Stimulated activated CD8-positive, alpha-beta memory T cell treated with anti-CD3 and anti-CD28 coated beads, Interleukin-12 subunit alpha, Interleukin-12 subunit beta, amount 100 ng/mL, for 4 hours (primary cell): ENCODE data around the gene ERVK3-1.
"Not testable (repeated sequence)": the region's sequence is repeated elsewhere in the genome, so short reads cannot be mapped to it uniquely, and the experiment has no call there.

Experiments
- DNase-seq: peaks from one replicate; pipeline ENCODE4 v3.0.0-alpha.2; 2020; ENCODE audit warnings: low read depth

The ERVK3-1 gene, protein sequence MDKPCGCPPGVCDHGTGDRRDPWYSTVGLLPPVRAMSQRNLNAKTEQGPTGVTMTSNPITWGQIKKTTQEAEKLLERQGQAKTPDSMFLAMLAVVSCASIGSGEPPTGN

DNA sequence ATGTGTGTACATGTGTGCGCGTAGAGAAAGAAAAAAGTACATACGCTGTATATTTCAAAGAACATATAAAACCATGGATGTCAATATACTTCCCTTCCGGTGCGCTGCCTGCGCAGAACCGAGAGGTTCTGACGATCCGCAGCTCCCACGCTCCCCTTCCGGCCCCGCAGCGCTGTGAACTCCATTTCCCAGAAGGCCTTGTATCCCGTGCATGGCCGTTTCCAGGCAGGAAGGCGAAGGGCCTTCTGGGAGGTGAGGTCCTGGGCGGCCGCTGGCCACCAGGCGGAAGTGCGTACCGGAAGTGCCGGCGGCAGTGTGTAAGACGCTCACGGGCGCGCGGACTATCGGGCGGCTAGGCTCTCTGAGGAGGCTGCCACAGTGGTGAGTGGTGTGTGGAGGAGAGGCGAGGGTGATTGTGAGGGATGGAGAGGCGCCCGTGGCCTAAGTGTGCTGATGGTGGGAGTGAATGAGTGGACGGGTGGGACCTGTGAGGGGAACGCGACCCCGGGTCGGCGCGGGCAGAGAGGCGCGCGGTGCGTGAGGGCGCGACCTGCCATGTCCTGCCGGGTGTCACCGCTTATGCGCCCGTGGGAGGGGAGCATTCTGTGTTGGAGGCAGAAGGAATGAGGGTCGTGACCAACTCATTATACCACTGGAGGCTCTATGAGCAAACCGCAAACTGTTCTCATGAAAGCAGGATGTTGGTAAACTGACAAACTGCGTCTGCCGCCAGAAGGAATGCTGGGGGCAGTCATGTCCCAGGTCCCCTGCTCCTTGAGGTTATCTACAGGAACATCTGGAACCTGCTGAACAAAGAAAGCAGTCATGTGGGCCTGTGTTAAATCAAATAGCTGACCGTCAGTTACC is at the start of gene ERVK3-1:
ERVK3-1 (plus strand) TSS at position 313 of the 867 bp plus-strand sequence. CDS start 6,792 bp downstream, outside the sequence.
- DNase-seq = peak; percentile 91

DNA sequence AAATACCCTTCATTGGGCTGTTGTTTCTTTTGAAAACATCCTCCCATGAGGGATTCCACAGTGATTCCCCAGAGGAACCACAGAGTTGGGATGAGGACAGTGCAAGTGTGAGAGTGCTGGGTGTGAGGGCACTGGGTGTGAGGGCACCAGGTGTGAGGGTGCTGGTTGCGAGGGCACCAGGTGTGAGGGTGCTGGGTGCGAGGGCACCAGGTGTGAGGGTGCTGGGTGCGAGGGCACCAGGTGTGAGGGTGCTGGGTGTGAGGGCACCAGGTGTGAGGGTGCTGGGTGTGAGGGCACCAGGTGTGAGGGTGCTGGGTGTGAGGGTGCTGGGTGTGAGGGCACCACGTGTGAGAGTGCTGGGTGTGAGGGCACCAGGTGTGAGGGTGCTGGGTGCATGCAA is 46.9 kb upstream of the ERVK3-1 start:
- DNase-seq = not testable (repeated sequence)

DNA sequence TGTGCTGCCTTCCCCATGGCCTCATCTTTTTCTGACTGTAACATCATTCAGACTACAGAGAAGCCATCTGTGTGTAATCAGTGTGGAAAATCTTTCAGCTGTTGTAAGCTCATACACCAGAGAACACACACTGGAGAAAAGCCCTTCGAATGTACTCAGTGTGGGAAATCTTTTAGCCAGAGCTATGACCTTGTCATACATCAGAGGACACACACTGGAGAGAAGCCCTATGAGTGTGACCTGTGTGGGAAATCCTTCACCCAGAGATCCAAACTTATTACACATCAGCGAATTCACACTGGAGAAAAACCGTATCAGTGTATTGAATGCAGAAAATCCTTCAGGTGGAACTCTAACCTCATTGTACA is 43.6 kb upstream of the ERVK3-1 start:
- DNase-seq = no peak

DNA sequence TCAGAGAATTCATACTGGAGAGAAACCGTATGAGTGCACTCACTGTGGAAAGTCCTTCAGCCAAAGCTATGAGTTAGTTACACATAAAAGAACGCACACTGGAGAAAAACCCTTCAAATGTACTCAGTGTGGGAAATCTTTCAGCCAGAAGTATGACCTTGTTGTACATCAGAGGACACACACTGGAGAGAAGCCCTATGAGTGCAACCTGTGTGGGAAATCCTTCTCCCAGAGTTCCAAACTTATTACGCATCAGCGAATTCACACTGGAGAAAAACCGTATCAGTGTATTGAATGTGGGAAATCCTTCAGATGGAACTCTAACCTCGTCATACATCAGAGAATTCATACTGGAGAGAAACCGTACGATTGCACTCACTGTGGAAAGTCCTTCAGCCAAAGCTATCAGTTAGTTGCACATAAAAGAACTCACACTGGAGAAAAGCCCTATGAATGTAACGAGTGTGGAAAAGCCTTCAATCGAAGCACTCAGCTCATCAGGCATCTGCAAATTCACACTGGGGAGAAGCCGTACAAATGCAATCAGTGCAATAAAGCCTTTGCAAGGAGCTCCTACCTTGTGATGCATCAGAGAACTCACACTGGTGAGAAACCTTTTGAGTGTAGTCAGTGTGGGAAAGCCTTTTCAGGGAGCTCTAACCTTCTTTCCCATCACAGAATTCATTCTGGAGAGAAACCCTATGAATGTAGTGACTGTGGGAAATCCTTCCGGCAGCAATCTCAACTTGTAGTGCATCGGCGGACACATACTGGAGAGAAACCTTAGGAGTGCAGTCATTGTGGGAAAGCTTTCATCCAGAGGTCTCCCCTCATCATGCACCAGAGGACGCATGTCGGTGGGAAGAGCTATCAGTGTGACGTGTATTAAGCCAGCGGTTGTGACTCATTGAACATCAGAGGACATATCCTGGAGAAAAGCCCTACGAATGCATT is 42.9 kb upstream of the ERVK3-1 start:
- no peak for DNase-seq

DNA sequence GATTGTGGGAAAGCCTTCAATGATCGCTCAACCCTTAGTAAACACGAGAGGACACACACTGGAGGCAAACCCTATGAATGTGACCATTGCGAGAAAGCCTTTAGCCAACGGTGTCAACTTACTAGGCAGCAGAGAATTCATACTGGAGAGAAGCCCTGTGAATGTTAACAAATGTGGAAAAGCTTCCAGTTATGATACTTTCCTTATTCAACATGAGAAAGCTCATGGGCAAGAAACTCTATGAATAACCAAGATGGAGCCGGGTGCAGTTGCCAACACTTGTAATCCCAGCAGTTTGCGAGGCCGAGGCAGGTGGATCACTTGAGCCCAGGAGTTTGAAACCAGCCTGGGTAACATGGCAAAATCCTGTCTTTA is 42.3 kb upstream of the ERVK3-1 start:
- no peak for DNase-seq

DNA sequence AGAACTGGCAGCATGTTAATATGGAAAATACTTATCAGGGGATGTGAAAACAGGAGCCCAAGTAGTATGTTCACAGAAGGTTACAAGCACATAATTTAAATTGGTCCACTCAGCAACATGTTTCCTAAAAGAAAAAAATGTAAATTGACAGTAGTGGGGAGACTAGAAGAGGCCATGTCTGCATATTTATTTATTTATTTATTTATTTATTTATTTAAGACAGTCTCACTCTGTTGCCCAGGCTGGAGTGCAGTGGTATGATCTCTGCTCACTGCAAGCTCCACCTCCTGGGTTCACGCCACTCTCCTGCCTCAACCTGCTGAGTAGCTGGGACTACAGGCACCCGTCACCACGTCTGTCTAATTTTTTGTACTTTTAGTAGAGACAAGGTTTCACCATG is 40.1 kb upstream of the ERVK3-1 start:
- DNase-seq = no peak

DNA sequence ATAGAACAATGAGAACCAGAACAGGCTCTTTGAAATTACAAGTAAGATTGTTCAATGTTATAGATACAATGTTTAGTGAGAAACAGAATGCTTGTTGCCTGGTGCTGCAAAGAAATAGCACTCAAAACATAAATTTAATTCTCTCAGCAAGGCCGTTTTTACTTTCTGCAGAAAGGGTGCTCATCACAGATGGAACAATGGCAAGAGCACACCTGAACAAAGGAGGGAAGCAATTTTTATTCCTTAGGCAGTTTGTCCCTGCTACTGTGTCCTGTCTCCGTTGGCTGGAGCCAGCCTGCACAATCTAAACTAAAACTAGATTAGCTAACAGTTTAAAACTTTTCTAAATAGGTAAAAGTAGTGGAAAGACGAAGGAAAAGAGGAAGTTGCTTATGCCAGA is 36.8 kb upstream of the ERVK3-1 start:
- DNase-seq = no peak

DNA sequence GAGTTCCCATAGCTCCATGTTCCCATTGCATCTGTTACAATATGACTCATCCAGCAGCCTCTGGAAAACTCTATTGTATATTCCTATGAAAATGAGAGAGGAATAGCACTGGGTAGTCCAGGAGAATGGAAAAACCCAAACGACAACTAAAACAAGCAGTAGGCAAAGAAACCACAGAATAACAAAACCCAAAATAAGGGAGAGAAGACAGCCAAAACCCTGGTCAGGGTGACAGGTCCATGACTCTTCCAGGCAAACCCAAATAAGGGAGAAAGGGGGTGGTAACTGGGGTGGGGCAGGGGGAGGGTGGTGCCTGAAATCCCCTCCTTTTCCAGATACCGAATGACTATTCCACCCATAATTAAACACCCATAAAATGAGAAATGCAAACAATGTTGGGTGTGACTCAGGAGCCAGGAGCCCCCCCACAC is 30.4 kb upstream of the ERVK3-1 start:
- no peak for DNase-seq

DNA sequence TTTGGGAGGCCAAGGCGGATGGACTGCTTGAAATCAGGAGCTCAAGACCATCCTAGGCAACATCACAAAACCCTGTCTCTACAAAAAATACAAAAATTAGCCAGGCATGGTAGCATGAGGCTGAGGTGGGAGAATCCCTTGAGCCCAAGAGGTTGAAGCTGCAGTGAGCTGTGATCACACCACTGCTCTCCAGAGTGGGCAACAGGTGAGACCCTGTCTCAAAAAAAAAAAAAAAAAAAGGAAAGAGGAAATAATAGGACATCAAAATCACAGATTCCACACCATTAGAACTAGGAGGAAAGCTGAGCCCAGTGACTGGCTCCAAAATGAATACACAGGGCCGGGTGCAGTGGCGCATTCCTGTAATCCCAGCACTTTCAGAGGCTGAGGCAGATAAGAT is 29.6 kb upstream of the ERVK3-1 start:
- DNase-seq = no peak

DNA sequence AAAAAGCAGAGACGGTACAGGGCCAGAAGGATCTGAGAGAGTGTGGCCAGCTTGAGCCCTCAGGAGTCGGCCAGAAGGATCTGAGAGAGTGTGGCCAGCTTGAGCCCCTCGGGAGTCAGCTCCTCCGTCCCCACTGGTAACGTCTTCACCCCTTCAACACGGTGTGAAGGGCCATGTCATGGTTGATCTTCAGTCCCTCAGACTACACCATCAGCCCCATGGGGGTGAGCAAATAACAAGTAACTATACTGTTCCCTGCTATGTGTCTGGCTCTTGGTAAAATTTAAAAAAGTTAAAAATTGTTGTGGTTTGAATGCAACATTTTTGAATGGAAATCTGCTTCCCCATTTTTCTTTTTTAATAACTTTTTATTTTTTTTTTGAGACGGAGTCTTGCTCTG is 28.0 kb upstream of the ERVK3-1 start:
- DNase-seq = no peak

DNA sequence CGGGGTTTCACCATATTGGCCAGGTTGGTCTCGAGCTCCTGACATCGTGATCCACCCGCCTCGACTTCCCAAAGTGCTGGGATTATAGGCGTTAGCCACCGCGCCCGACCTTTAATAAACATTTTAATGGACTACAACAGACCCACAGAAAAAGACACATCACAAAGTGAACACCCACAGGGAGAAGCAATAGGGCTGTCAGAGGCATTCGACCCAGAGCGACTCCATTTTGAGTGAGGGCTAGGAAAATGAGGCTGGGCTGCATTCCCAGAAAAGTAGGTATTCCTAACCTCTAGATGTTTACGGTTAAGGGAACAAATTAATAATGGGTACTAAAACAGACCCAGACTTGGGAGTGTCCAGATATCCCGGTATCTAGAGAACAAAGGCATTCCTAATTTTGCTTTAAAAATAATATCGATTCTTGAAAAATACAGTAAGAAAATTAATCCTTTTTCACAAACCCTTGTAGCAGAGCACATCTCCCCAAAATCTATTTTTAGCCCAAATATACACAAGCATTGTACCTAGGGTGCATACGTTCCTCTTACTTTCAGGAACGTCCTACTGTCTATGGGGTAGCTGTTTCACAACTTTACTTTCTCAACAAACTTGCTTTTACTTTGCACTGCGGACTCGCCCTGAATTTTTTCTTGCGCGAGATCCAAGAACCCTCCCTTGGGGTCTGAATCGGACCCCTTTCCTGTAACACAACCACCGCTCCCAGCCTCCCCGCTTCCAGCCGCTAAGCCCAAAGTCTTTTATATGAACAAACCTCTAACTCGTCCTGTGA is 27.2 kb upstream of the ERVK3-1 start:
- DNase-seq = no peak

DNA sequence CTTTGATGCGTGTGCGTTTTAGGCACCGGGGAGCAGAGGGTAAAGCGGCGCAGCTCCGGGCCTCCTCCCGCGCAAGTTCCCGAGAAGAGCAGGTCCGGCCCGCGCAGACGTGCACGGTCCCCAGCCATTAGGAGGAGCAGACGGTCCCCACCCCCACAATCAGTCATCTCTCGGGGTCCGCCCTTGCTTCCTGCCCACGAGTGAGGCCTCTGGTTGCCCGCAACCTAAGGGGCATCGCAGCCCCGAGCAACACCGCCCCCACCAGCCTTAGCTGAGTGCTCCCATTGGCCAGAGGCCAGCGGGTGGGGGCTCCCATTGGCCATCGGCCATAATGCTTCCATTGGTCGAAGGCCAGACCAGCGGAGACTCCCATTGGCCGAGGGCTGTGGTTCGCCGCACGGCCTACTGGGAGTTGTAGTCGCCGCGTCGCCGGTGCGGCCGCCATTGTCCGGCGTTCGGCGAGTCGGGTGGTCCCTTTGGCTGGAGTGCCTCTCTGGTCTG is 26.6 kb upstream of the ERVK3-1 start, which contains the start of gene ZNF8:
ZNF8 (plus strand) TSS at position 415 of the 501 bp plus-strand sequence. CDS start 127 bp downstream, outside the sequence.
- peak; percentile 97 for DNase-seq

DNA sequence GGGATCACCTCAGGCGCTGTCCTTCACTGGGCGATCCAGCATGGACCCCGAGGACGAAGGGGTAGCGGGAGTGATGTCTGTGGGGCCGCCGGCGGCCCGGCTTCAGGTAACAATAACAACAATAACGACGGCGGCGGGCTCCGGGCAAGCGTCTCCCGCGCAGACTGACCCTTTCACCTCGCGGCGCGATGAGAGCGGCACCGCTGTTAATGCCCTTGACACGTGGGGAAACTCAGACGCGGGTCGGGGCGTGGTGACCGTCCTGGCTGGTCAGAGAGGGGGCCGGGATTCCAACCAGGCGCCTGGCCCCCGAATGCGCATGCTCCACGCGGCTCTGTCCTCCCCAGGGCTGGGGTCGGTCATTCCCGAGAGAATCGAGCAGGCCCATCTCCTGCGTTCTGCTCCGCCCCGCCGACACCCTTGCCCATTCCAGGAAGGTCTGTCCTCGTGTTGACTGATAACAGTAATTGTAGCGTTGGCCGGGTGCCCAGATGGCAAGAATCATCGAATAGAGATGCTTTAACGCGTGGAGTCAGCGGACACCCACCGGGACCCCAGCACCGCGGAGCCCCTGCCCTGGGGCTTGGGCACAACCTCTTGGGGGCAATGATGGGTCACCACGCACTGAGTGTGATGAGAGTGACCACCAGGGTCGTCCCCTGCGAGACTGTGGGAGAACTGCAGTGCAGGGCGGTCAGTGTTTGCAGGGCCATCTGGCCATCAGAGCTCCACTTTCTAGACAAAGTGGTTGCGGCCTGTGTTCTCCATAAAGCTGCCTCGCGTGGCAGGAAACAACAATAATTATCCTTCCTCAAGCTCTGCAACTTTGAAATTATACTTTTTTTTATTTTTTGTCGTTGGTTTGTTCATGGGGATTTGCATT is 25.9 kb upstream of the ERVK3-1 start:
- DNase-seq = peak; percentile 23

DNA sequence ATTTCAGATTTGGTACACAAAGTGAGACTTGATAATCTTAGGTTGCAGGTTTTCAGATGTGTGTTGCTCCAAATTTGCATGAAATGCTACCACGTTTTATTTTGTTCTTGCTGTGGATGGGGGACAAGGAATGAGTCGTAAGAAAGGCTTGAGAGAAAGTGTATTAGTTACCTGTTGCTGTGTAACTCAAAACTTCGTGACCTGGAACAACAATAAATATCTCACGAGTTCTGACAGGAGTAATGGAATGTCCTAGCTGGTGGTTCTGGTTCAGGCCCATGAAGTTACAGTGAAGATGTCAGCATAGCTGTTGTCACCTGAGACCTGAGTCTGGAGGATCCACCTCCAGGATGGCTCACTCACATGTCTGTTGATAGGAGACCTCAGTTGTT is 25.3 kb upstream of the ERVK3-1 start:
- DNase-seq = no peak

DNA sequence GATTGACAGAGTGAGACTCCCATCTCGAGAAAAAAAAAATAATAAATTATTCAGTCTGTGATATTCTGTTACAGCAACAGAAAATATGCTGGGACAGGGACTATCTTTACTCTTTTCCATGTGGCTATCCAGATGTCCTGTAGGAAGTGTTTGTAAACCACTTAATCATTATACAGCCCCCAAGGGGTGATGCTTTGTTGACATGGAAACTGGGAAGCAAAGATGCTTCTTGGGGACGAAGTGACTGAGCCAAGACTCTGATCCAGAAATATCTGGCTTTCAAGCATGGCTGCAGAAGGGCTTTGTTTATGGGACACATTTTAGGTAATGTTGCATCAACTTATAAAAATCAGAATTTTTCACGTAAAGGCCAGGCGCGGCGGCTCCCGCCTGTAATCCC is 21.0 kb upstream of the ERVK3-1 start:
- no peak for DNase-seq

DNA sequence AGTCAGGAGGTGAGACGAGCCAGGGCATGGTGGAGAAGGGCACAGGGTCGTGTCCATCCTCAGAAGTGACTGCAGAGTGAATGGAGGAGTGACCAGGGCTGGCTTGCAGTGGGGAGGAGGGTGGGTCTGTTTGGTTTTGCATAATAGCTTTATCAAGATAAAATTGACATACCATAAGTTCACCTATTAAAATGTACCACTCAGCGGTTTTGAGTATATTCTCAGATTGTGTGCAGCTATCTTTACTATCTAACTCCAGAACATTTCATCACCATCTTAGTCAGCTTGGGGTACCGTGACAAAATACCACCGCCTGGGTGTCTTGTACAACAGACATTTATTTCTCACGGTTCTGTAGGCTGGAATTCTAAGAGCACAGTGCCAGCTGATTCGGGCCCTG is 13.2 kb upstream of the ERVK3-1 start:
- DNase-seq = no peak

DNA sequence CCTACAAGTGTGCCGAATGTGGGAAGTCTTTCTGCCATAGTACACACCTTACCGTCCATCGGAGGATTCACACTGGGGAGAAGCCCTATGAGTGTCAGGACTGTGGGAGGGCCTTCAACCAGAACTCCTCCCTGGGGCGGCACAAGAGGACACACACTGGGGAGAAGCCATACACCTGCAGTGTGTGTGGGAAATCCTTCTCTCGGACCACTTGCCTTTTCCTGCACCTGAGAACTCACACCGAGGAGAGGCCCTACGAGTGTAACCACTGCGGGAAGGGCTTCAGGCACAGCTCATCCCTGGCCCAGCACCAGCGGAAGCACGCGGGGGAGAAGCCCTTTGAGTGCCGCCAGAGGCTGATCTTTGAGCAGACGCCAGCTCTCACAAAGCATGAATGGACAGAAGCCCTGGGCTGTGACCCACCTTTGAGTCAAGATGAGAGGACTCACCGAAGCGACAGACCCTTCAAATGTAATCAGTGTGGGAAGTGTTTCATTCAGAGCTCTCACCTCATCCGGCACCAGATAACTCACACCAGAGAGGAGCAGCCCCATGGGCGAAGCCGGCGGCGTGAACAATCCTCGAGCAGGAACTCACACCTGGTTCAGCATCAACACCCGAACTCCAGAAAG is 10.3 kb upstream of the ERVK3-1 start:
- no peak for DNase-seq

DNA sequence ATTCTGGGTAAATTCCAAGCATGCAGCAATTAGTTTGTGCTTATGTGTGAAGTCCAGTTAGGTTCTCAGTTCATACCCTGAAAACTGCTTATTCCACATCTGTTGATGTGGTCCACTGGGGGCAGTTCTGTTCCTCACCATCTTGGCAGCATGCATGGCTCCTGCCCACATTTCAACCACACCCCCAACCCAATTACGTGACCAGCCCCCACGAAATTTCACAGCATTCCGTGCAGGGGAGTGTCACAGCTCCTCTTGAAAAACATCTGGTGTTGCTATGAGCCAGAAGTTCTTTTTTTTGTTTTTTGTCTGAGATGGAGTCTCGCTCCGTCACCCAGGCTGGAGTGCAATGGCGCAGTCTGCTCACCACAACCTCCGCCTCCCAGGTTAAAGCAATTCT is 9.1 kb upstream of the ERVK3-1 start:
- no peak for DNase-seq

DNA sequence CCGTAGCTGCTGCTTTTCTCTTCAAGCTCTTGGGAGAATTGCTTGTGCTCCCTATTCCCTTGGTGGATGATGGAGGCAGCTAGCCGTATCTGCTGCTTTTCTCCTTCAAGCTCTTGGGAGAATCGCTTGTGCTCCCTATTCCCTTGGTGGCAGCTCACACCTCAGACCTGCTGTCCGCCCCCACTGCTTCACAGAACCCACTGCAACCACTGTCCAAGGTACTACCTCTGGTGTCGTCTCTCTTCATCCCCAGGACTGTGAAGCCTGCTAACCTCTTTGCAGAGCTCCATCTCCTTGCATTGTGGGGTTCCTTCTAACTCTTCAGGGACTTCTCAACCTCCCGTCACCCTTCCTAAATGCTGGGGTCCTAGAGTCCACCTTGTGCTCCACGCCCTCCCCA is 4.6 kb upstream of the ERVK3-1 start:
- DNase-seq = no peak

DNA sequence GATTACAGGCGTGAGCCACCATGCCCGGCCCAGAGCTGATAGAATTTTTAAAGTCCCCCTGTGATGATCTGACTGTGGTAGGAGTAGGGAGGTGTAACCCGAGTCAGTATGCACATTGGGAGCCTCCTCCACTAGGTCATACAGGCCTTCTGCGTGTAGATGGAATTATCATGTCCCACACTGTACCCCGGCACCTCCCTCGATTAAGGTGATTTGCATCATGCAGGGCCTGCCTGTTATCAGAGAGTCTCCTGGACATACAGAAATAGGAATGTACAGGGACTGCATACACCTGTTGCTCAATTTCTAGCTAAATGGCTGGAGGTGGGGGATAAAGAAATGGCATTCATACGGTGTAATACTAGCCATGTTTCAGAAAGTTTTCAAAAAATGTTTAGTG is 922 bp upstream of the ERVK3-1 start:
- no peak for DNase-seq
